ENCODE results near the gene SPACA6.
"Not testable (repeated sequence)": the region's sequence is repeated elsewhere in the genome, so short reads cannot be mapped to it uniquely, and the experiment has no call there.

Gene SPACA6

DNA sequence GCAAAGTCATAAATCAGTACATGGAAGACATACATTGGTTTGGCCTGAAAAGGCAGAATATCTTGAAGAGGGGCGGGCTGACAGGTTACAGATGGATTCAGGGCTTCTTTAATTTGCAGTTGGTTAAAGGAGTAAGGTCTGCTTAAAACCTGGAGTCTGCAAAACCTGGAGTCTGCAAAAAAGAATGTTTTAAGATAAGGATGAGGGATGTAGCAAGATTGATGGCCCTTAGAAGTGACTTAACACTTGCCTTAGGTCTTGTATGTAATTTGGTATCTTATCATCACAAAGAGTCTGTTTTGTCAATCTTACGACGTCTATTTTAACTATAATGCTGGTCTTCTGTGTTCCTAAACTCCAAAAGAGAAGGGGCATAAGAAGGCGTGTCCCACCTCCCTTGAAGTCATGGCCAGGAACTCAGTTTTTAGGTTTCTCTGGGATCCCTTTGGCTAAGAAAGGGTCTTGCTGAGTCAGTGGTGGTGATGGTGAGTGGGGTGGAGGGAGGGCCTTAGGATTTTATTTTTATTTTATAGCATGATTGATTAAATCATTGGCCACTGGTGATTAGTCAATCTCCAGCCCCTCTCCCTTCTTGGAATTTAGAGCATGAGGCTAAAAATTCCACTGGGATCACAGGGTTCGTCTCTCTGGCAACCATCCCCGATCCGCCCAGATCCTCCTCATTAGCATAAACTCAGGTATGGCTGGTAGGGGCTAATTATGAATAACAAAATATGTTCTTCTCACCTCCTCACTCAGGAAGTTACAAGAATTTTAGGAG lies 40.8 kb downstream of the SPACA6 start:
- DNase-seq (ENCODE audit: extremely low read depth in 1 of 2, low read depth in 1 of 2) = no peak

DNA sequence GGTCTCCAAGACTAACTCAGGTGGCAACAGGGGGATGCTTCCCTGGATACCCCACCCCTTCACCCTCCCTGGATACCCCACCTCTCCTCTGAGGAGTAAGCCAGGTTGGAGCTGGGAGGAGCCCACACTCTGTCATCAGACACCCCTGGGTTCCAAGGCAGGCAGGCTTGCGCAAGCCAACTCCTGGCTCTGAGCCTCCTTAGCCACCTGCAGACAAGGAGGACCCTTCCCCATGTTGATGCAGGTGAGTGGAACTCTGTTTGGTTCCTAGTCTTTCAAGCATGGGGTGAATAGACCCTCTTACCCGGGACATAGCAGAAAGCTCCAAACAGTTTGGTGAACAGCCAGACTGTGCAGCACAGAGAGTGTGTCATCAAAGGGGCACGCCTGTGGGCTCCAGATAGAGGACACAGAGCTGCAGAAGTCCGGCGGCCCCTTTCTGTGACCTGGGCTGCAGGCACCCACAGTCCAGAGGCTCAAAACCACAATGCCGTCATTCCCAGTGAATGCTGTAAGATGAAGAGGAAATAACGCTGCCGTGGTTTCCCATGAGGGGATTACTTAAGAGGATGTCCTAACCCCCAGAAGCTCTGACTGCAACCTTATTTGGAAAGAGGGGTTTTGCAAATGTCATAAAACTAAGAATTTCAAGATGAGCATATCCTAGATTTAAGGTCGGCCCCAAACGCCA lies 42.8 kb downstream of the SPACA6 start:
- DNase-seq (ENCODE audit: extremely low read depth in 1 of 2, low read depth in 1 of 2) = no peak

DNA sequence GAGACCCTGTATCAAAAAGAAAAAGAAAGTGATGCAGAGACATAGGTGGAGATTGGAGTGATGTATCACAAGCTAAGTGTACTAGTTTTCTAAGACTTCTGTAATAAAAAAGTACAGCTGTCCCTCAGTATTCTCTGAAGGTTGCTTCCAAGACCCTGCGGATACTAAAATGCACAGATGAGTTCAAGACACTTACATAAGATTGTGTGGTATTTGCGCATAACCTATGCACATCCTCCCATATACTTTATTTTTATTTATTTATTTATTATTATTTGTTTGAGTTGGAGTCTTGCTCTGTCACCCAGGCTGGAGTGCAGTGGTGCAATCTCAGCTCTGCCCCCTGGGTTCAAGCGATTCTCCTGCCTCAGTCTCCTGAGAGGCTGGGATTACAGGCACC lies 44.3 kb downstream of the SPACA6 start:
- no peak for DNase-seq (ENCODE audit: extremely low read depth in 1 of 2, low read depth in 1 of 2)

DNA sequence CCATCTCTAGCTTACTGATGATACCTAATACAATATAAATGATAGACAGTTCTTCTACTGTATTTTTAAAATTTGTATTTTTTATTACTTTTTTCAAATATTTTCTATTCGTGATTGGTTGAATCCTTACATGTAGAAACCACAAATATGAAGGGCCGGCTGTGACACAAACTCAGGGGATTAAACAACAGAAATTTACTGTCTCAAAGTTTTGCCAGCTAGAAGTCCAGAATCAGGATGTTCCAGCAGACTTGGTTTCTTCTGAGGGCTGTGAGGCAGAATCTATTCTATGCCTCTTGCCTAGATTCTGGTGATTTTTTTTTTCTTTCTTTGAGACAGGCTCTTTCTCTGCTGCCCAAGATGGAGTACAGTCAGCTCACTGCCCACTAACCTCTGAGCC lies 44.8 kb downstream of the SPACA6 start:
- no peak for DNase-seq (ENCODE audit: extremely low read depth in 1 of 2, low read depth in 1 of 2)

DNA sequence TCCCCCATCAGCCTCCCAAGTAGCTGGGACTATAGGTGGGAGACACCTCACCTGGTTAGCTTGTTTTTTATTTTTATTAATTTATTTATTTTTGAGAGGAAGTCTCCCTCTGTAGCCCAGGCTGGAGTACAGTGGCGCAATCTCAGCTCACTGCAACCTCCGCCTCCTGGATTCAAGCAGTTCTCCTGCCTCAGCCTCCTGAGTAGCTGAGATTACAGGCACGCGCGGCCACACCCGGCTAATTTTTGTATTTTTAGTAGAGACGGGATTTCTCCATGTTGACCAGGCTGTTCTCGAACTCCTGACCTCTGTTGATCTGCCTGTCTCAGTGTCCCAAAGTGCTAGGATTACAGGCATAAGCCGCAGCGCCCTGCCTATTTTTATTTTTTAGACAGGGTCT lies 45.4 kb downstream of the SPACA6 start:
- DNase-seq (ENCODE audit: extremely low read depth in 1 of 2, low read depth in 1 of 2) = not testable (repeated sequence)

DNA sequence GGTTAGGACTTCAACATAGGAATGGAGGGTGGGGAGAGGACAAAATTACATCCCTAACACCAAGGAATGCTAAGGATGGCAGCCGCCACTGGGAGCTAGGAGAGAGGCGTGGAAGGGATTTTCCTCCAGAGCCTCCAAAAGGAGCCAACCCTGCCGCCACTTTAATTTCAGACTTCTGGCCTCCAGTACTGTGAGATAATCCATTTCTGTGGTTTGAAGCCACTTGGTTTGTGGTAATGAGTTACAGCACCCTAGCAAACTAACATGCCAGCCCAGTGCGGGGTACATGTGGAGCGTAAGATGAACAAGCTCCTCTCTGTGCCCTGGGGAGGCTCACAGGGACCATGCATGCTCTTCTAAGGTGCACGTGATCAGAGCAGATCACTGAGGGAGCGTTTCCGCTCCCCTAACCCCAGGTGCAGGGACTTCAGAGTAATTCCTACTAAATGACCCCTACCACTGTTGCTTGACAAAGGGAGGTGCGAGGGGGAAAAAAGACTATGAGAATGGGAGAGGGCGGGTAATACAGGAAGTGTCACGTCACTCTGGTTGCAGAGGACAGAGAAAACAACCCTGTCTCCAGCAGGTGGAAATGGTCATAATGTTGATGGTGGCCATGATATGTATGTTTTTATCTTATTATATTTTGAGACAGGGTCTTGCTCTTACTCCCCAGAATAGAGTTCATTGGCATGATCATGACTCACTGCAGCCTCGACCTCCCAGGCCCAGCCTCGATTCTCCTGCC lies 46.5 kb downstream of the SPACA6 start:
- no peak for DNase-seq (ENCODE audit: extremely low read depth in 1 of 2, low read depth in 1 of 2)

DNA sequence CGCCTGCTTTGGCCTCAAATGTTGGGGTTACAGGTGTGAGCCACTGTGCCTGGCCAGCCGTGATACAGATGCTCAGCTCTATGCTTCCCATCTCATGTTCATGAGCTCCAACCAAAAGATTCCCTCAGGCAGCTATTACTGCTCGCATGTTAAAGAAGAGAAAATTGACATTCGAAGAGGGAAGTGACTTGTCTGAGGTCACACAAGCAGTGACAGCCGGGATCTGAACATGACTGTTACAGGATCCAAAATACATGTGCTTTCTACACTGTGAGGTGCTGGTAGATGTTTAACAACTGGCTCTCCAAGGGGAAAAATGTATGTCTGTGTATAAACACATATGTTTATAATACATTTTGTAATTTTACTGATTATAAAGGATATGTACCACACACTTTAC lies 47.2 kb downstream of the SPACA6 start:
- DNase-seq (ENCODE audit: extremely low read depth in 1 of 2, low read depth in 1 of 2) = no peak

DNA sequence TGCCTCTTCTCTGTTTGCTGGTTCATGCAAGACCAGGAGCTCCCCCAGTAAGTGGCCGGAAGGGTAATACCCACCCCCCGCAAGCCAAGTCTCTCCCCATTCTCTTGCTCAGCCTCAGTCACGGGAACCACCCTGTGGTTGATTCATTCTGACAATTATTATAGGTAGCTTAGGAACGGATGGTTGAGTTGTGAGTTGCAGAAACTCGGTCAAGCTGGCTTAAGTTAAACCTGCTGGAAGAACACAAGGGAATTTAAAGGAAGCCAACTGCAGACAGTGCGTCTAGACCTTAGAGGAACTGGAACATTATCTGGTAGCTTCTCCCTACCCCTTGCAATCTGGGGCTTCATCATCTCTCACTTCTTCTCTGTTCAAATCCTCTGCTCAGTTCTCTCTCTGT lies 49.7 kb downstream of the SPACA6 start:
- no peak for DNase-seq (ENCODE audit: extremely low read depth in 1 of 2, low read depth in 1 of 2)

DNA sequence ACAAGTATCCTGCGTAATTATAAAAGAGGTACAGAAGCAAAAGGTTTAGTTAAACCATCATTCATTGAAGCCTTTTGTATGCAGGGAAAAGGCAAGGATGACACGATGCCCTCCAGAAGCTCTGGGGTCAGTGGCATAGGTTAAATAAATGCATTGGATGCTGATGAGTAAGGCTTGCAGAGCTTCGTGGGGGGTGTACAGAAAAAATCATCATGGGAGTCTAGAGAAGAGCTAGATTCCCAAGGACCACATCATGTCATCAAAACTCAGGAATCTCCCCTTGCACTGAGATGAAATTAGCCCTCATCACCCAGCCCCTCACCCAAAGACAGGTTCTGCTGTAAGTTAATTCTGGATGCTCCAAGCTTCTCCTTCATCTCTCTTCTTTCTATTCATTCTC lies 50.3 kb downstream of the SPACA6 start:
- DNase-seq (ENCODE audit: extremely low read depth in 1 of 2, low read depth in 1 of 2) = no peak

DNA sequence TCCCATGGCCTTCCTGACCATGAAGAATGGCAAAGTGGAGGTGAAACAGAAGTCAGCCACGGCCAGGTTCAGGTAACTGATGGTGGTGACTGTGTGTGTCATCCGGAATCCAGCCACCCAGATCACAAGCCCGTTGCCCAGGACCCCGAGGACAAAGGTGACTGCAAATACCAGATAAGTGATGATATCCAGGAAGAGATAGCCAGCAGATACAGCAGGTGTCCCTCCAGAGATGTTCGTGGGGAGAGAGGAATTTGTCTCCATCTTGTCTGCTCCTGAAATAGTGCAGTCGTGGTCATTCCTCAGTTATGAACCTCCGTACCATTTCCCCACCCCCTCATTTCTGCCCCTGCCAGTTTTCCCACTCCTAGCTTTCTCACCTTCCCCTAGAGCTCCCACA lies 53.6 kb downstream of the SPACA6 start:
- DNase-seq (ENCODE audit: extremely low read depth in 1 of 2, low read depth in 1 of 2) = no peak

DNA sequence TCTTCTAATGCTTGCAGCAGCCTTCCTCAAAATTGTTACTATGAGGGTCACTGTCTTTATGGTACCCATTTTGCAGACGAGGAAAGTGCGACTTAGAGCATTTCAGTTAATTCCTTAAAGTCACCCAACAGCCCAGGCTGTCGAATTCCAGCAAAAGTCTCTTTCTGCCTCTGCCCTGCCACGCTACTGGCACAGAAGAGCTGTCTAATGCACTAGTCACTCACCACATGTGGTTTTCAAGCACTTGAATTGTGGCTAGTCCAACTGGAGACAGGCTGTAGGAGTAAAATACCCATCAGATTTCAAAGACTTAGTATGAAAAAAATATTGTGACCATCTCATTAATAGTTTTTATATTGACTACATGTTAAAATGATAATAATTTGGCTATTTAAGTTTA lies 56.8 kb downstream of the SPACA6 start:
- no peak for DNase-seq (ENCODE audit: extremely low read depth in 1 of 2, low read depth in 1 of 2)

DNA sequence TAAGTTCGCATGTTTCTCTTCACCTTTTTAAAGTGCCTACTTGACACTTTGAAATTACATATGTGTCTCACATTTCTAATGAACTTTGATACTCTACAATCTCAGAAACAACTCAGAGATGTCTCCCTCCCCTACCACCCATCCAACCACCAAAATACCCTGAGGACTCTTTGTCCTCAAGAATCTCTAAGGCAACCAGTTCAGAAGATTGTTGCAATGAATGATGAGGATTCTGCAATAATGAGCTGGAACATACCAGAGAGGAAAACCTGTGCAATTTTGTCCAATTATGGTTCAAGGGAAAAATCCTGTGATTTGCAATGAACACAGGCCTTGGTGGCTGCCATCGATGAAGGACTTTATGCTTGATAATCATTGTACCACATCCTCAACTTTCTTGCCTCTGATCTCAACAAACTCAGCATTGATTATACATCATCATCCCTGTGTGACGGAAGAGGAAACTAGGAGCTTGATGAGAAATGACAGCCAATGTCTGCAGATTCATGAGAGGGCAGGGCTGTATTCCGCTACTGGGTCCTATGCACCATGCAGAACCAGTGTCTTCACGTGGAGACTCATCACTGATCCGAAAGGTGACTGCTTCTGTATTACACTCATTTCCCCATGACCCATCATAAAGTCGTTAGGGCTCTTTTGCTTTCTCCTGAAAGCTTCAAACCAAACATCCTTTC lies 57.4 kb downstream of the SPACA6 start:
- DNase-seq (ENCODE audit: extremely low read depth in 1 of 2, low read depth in 1 of 2) = no peak

DNA sequence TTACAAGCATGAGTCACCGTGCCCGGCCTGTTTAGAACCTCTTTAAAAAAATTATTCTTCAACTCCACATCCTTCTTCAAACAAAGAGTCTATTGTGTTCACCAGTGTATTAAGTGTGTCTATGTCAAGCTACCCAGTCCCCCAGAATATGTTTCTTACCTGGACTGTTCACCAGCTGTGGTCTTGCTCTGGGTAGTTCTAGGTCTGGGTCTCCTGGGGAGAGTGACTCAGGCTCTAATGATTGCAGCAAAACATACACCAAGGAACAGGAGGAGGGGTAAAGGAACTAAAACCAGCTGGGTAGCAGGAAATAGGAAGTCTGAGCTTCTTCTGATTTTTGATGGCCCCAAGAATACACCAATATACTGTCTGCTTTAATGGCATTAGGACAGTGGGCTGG lies 58.5 kb downstream of the SPACA6 start, which contains the start of gene FPR1:
Gene FPR1, minus strand, starts transcription at position 224 of the 400 bp plus-strand sequence. CDS start 4,884 bp downstream, outside the sequence.
- DNase-seq (ENCODE audit: extremely low read depth in 1 of 2, low read depth in 1 of 2) = no peak

DNA sequence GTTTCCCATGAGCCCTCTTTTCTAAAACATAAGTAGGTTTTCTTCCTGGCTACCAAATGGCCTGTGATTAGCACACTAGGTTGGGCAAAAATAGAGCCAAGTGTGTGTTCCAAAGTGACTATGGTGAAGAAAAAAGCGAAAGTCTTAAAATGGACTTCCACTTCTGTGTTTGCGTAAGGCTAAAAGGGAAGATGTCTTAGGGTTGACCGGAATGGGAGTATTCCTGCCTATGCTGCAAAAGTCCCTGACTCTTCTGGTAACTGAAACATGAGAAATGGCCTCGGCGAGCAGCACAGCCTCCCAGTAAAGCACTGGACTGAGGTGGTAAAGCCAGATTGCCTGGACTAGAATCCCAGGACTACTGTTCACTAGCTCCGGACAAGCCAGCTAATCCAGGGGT lies 61.0 kb downstream of the SPACA6 start:
- no peak for DNase-seq (ENCODE audit: extremely low read depth in 1 of 2, low read depth in 1 of 2)

DNA sequence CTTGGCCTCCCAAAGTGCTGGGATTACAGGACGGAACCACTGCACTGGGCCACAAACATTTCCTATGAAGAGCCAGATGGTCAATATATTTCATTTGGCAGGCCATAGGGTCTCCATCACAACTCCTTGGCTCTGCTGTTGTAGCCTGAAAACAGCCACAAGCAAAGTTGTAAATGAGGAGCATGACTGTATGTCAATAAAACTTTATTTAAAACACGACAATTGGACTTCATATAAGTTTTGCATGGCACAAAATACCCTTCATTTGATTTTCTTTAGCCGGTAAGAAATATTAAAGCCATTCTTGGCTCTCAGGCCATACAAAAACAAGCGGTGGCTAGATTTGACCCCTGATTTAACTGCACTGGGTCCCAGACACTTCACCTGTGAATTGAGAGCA lies 61.6 kb downstream of the SPACA6 start:
- no peak for DNase-seq (ENCODE audit: extremely low read depth in 1 of 2, low read depth in 1 of 2)
